Measurements from ENCODE around the gene SLC2A6.

DNA sequence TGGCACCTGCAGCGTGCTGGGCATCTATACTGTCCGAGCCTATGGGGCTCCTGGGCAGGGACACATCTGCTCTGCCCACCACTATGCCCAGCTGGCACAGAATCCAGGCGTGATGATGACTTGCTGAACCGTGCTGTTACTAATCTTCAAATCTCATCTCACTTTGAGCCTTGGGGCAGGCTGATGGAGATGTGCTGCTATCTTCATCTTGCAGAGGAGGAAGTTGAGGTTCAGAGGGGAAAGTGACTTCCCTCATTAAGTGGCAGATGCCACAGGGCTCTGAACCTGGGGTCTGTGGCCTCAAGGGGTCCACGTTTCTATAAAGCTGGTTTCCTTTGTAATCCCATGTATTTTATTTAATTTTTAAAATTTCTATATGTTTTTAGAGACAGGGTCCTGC is 4.7 kb downstream of the SLC2A6 start:
- TF ChIP-seq, protein P1, sequence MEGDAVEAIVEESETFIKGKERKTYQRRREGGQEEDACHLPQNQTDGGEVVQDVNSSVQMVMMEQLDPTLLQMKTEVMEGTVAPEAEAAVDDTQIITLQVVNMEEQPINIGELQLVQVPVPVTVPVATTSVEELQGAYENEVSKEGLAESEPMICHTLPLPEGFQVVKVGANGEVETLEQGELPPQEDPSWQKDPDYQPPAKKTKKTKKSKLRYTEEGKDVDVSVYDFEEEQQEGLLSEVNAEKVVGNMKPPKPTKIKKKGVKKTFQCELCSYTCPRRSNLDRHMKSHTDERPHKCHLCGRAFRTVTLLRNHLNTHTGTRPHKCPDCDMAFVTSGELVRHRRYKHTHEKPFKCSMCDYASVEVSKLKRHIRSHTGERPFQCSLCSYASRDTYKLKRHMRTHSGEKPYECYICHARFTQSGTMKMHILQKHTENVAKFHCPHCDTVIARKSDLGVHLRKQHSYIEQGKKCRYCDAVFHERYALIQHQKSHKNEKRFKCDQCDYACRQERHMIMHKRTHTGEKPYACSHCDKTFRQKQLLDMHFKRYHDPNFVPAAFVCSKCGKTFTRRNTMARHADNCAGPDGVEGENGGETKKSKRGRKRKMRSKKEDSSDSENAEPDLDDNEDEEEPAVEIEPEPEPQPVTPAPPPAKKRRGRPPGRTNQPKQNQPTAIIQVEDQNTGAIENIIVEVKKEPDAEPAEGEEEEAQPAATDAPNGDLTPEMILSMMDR (IDR thresholded peaks at IDR 0.05), result no peak
- TF ChIP-seq EZH2phosphoT487 (IDR thresholded peaks at IDR 0.05; ENCODE audit: borderline replicate concordance, low read depth) (no peak), POLR2AphosphoS5 (IDR thresholded peaks at IDR 0.05; ENCODE audit: low read depth, low read length) (no peak), NFIC (IDR thresholded peaks at IDR 0.05; ENCODE audit: borderline replicate concordance) (no peak)

All from SK-N-SH (cell line).